Testis (tissue), 2 donors: ENCODE results near the gene AMBRA1.

Experiments
- CTCF ChIP-seq, 3 experiments: fragments of 450-650 bp in 2 of 3; fragments of 200-600 bp in 1 of 3; sonication (generic) in 1 of 3; IDR thresholded peaks; one replicate each; pipeline ENCODE4 v1.5.1; 2016 to 2019; ENCODE audit warnings: antibody characterized with exemption in 3 of 3, mild to moderate bottlenecking in 2 of 3, moderate library complexity in 1 of 3
- POLR2A ChIP-seq: fragments of 450-650 bp; IDR thresholded peaks from one replicate; pipeline ENCODE4 v1.6.1; 2017; ENCODE audit warnings: antibody characterized with exemption, mild to moderate bottlenecking, moderate library complexity

DNA sequence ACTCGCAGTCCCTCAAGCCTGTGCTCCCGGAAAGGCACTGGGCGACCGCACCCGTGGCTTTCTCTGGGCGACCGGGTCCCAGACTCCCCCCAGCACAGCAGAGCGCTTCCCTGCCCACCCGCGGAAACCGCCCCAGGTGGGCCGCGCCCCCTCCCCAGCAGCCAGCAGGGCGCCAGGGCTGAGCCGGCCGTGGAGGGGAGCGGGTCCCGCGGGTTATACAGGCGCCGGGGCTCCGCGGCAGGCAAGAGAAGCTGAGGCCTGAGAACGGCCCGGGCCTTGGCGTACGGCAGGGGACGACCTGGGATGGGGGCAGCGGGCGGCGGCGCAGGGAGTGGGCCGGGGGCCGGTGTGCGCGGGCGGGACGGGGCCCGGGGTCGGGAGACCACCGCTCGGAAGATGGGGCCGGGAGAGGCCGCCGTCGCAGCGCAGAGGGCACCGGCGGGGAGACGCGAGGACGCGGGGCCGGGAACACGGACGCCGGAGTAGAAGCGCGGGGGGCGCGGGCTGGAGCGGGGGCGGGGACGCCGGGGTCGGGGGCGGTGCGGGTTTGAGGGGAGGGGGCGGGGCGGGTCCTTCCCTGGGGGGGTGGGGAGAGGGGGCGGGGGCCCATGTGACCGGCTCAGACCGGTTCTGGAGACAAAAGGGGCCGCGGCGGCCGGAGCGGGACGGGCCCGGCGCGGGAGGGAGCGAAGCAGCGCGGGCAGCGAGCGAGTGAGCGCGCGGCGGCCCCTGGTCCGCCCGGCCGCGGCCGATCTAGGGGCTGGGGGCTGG, 212.6 kb downstream of the AMBRA1 start, which contains the start of gene MDK:
- TF ChIP-seq CTCF (IDR thresholded peaks at IDR 0.05) (no peak), POLR2A (no peak)
